H1 (cell line): ENCODE data around the gene EIF5A2. TPM values are rescaled to one million over a fixed set of nuclear protein-coding genes. Genes with fewer than 3 reads are reported as not detected.

ENCODE experiments used
- EP300 ChIP-seq, 2 experiments: IDR thresholded peaks; 1 replicate in 1 of 2; 2 replicates in 1 of 2; pipeline ENCODE4 v1.6.1; 2011 to 2012; ENCODE audit warnings: low read depth in 2 of 2, low read length in 2 of 2, mild to moderate bottlenecking in 2 of 2, borderline replicate concordance in 1 of 2, inconsistent platforms in 1 of 2, moderate library complexity in 1 of 2
- MAX ChIP-seq: IDR thresholded peaks from 2 replicates; pipeline ENCODE4 v1.6.1; 2012; ENCODE audit warnings: inconsistent platforms
- TBP ChIP-seq: IDR thresholded peaks from 2 replicates; pipeline ENCODE4 v1.6.1; 2011; ENCODE audit warnings: low read depth, low read length, improper control_type of control experiment
- polyA plus RNA-seq, 7 experiments: library from polyadenylated mRNA; depleted of rRNA in 3 of 7; stranded (reverse) in 5 of 7; unstranded in 2 of 7; fragments of >200 nt in 5 of 7; fragments of 200-250 nt in 2 of 7; gene quantifications; 1 replicate in 5 of 7; 2 replicates in 1 of 7; 4 replicates in 1 of 7; pipeline versions ENCODE4 v1.2.1 to v1.2.3, GENCODE V29; 2011 to 2013; ENCODE audit warnings: missing spikeins in 2 of 7, mixed read lengths in 2 of 7
- total RNA-seq: library from RNA; stranded (reverse); fragmentation: NEBNext Ultra II Directional; extraction: Animal tissue kit (Norgen Biotek cat#: 25700); gene quantifications from 2 replicates; pipeline ENCODE4 v1.2.1, GENCODE V29; 2021

EIF5A2 gene
- total and polyA plus RNA-seq, 2 of the 8 experiments (the other 6 are each of a cell fraction or from before 2014, with no cell fraction given): 1.5 to 15.0 TPM

GRCh38 chr3:170910542-170910941 lies 2.1 kb upstream of the EIF5A2 start (continued):
- TF ChIP-seq TBP: no peak
- TF ChIP-seq MAX: no peak
- no peak for TF ChIP-seq EP300 (IDR thresholded peaks at IDR 0.05; ENCODE audit: borderline replicate concordance in 1 of 2, low read depth in 2 of 2, low read length in 2 of 2)
